HG03280 (cell line): Measurements from ENCODE around the gene NPHP4.

Experiments used
- ATAC-seq: cut with Tn5 transposase; IDR thresholded peaks from one replicate; pipeline ENCODE4 v1.9.1; 2021; ENCODE audit warnings: mild to moderate bottlenecking, moderate library complexity; ENCODE audit not compliant: unreplicated experiment

NPHP4 gene

GRCh38 chr1:5954964-5955363, 37.3 kb downstream of the NPHP4 start:
- no peak for ATAC-seq

GRCh38 chr1:5953386-5953785, 38.8 kb downstream of the NPHP4 start:
- ATAC-seq, result no peak

- no peak for ATAC-seq
Measured at GRCh38 chr1:5951846-5952410, 40.3 kb downstream of the NPHP4 start.

GRCh38 chr1:5950994-5951785, 41.0 kb downstream of the NPHP4 start:
- no peak for ATAC-seq

- ATAC-seq, result no peak
Measured at GRCh38 chr1:5950201-5950895, 41.9 kb downstream of the NPHP4 start.

GRCh38 chr1:5949761-5950100, 42.5 kb downstream of the NPHP4 start:
- ATAC-seq, result no peak

GRCh38 chr1:5949085-5949760, 43.0 kb downstream of the NPHP4 start:
- no peak for ATAC-seq

- ATAC-seq, result no peak
Measured at GRCh38 chr1:5948681-5949005, 43.6 kb downstream of the NPHP4 start.

GRCh38 chr1:5947978-5948680, 44.1 kb downstream of the NPHP4 start:
- ATAC-seq, result no peak

- ATAC-seq, result no peak
Measured at GRCh38 chr1:5947071-5947821, 45.0 kb downstream of the NPHP4 start.

GRCh38 chr1:5945445-5945844, 46.8 kb downstream of the NPHP4 start:
- ATAC-seq, result no peak

GRCh38 chr1:5944843-5945167, 47.4 kb downstream of the NPHP4 start:
- ATAC-seq, result no peak

- ATAC-seq, result no peak
Measured at GRCh38 chr1:5944154-5944842, 47.9 kb downstream of the NPHP4 start.

- no peak for ATAC-seq
Measured at GRCh38 chr1:5943343-5944124, 48.7 kb downstream of the NPHP4 start.

GRCh38 chr1:5941671-5942070, 50.6 kb downstream of the NPHP4 start:
- no peak for ATAC-seq

GRCh38 chr1:5940723-5941407, 51.4 kb downstream of the NPHP4 start:
- no peak for ATAC-seq

- ATAC-seq, result no peak
Measured at GRCh38 chr1:5939271-5940170, 52.7 kb downstream of the NPHP4 start.
